H9 (cell line): ENCODE data around the gene CLIC1. TPM values are rescaled to one million over a fixed set of nuclear protein-coding genes. Genes with fewer than 3 reads are reported as not detected.

Experiments
- DNase-seq: peaks from one replicate; pipeline ENCODE4 v3.0.0-alpha.2; 2017
- H2AFZ ChIP-seq: one replicate; pipeline ENCODE4 v1.6.1; 2013; ENCODE audit warnings: mild to moderate bottlenecking, low read length, control low read depth, moderate library complexity
- H2AK5ac ChIP-seq: 2 replicates; pipeline ENCODE4 v1.6.1; 2013; ENCODE audit warnings: low read length, control low read depth, mixed read lengths; ENCODE audit not compliant: insufficient read length
- H2BK120ac ChIP-seq: one replicate; pipeline ENCODE4 v1.6.1; 2013; ENCODE audit warnings: low read depth, mild to moderate bottlenecking, low read length, control low read depth, inconsistent platforms; ENCODE audit not compliant: poor library complexity, severe bottlenecking
- H2BK12ac ChIP-seq: 2 replicates; pipeline ENCODE4 v1.6.1; 2013; ENCODE audit warnings: low read length, control low read depth, mixed read lengths, low read depth; ENCODE audit not compliant: insufficient read length
- H2BK15ac ChIP-seq: 2 replicates; pipeline ENCODE4 v1.6.1; 2013; ENCODE audit warnings: low read depth, low read length, control low read depth
- H2BK20ac ChIP-seq: one replicate; pipeline ENCODE4 v1.6.1; 2013; ENCODE audit warnings: low read depth, mild to moderate bottlenecking, low read length, control low read depth, inconsistent platforms; ENCODE audit not compliant: poor library complexity, severe bottlenecking
- H2BK5ac ChIP-seq: 2 replicates; pipeline ENCODE4 v1.6.1; 2013; ENCODE audit warnings: low read length, control low read depth, mixed read lengths; ENCODE audit not compliant: insufficient read length
- H3K14ac ChIP-seq: 2 replicates; pipeline ENCODE4 v1.6.1; 2013; ENCODE audit warnings: low read length, control low read depth; ENCODE audit not compliant: insufficient read depth
- H3K18ac ChIP-seq: 2 replicates; pipeline ENCODE4 v1.6.1; 2013; ENCODE audit warnings: low read depth, mild to moderate bottlenecking, mixed read lengths, low read length, control low read depth; ENCODE audit not compliant: insufficient read length
- H3K23ac ChIP-seq: 2 replicates; pipeline ENCODE4 v1.6.1; 2013; ENCODE audit warnings: low read length, control low read depth, mixed read lengths, low read depth; ENCODE audit not compliant: insufficient read length
- H3K23me2 ChIP-seq: 2 replicates; pipeline ENCODE4 v1.6.1; 2013; ENCODE audit warnings: low read depth, mild to moderate bottlenecking, mixed read lengths, low read length, control low read depth; ENCODE audit not compliant: insufficient read length, poor library complexity, severe bottlenecking
- H3K27ac ChIP-seq: 2 replicates; pipeline ENCODE4 v1.5.1; 2013; ENCODE audit warnings: low read length, control low read depth, mixed read lengths, low read depth; ENCODE audit not compliant: insufficient read length
- H3K27me3 ChIP-seq: 2 replicates; pipeline ENCODE4 v1.6.1; 2013; ENCODE audit warnings: low read length, control low read depth, inconsistent platforms; ENCODE audit not compliant: insufficient read depth
- H3K4ac ChIP-seq: 2 replicates; pipeline ENCODE4 v1.6.1; 2013; ENCODE audit warnings: low read depth, mild to moderate bottlenecking, control low read depth, inconsistent platforms, low read length, moderate library complexity
- H3K4me1 ChIP-seq: 2 replicates; pipeline ENCODE4 v1.6.1; 2013; ENCODE audit warnings: low read length, control low read depth, inconsistent platforms; ENCODE audit not compliant: insufficient read depth
- H3K4me2 ChIP-seq: 2 replicates; pipeline ENCODE4 v1.6.1; 2013; ENCODE audit warnings: low read length, control low read depth, mixed read lengths; ENCODE audit not compliant: insufficient read length, insufficient read depth
- H3K56ac ChIP-seq: 2 replicates; pipeline ENCODE4 v1.6.1; 2013; ENCODE audit warnings: low read depth, mild to moderate bottlenecking, mixed read lengths, low read length, control low read depth; ENCODE audit not compliant: insufficient read length
- H3K79me1 ChIP-seq: 2 replicates; pipeline ENCODE4 v1.6.1; 2013; ENCODE audit warnings: low read depth, mild to moderate bottlenecking, moderate library complexity, low read length, control low read depth, inconsistent platforms; ENCODE audit not compliant: insufficient read depth, poor library complexity, severe bottlenecking
- H3K79me2 ChIP-seq: 2 replicates; pipeline ENCODE4 v1.6.1; 2013; ENCODE audit warnings: low read length, control low read depth, inconsistent platforms; ENCODE audit not compliant: insufficient read depth
- H3K9ac ChIP-seq: 2 replicates; pipeline ENCODE4 v1.6.1; 2013; ENCODE audit warnings: low read length, control low read depth, mixed read lengths; ENCODE audit not compliant: insufficient read length; ENCODE audit errors: extremely low read depth
- H3K9me3 ChIP-seq: one replicate; pipeline ENCODE4 v1.6.1; 2013; ENCODE audit warnings: low read depth, low read length, inconsistent platforms; ENCODE audit not compliant: control insufficient read depth
- H3T11ph ChIP-seq: one replicate; pipeline ENCODE4 v1.6.1; 2013; ENCODE audit warnings: mild to moderate bottlenecking, low read length, control low read depth, inconsistent platforms
- H4K20me1 ChIP-seq: one replicate; pipeline ENCODE4 v1.6.1; 2013; ENCODE audit not compliant: control insufficient read depth, insufficient read length, insufficient read depth
- H4K5ac ChIP-seq: 2 replicates; pipeline ENCODE4 v1.6.1; 2013; ENCODE audit warnings: low read depth, mild to moderate bottlenecking, mixed read lengths, low read length, control low read depth; ENCODE audit not compliant: insufficient read length
- H4K8ac ChIP-seq: replicated peaks from 2 replicates; pipeline ENCODE4 v1.6.1; 2013; ENCODE audit warnings: low read length, control low read depth, mixed read lengths, low read depth; ENCODE audit not compliant: insufficient read length
- H4K91ac ChIP-seq: 2 replicates; pipeline ENCODE4 v1.6.1; 2013; ENCODE audit warnings: low read depth, mild to moderate bottlenecking, moderate library complexity, mixed read lengths, low read length, control low read depth; ENCODE audit not compliant: insufficient read length
- H3K27ac Mint-ChIP-seq, 3 experiments: 2 replicates in 2 of 3; 3 replicates in 1 of 3; pipeline ENCODE4 v1.8.0; 2020 to 2021; ENCODE audit warnings: mixed read lengths in 3 of 3, mild to moderate bottlenecking in 1 of 3, moderate library complexity in 1 of 3
- H3K27me3 Mint-ChIP-seq: 2 replicates; pipeline ENCODE4 v1.8.0; 2021; ENCODE audit warnings: low read depth, mild to moderate bottlenecking, moderate library complexity, mixed read lengths
- H3K36me3 Mint-ChIP-seq, 3 experiments: 2 replicates in 2 of 3; 3 replicates in 1 of 3; pipeline ENCODE4 v1.8.0; 2020 to 2021; ENCODE audit warnings: low read depth in 3 of 3, mixed read lengths in 3 of 3; ENCODE audit not compliant: insufficient read depth in 1 of 3
- H3K4me1 Mint-ChIP-seq, 2 experiments: 2 replicates each; pipeline ENCODE4 v1.8.0; 2020; ENCODE audit warnings: mixed read lengths in 2 of 2
- H3K4me3 Mint-ChIP-seq, 2 experiments: 2 replicates in 1 of 2; 3 replicates in 1 of 2; pipeline ENCODE4 v1.8.0; 2020 to 2021; ENCODE audit warnings: mild to moderate bottlenecking in 2 of 2, mixed read lengths in 2 of 2, moderate library complexity in 1 of 2
- H3K9me3 Mint-ChIP-seq, 2 experiments: 2 replicates in 1 of 2; 3 replicates in 1 of 2; pipeline ENCODE4 v1.8.0; 2020; ENCODE audit warnings: mild to moderate bottlenecking in 2 of 2, mixed read lengths in 2 of 2, moderate library complexity in 1 of 2
- WGBS: extraction: QIAGEN DNeasy Blood & Tissue Kit; methylation state at CpG from one replicate; pipeline ENCODE4 v1.1.7; 2013; ENCODE audit warnings: missing lambda C conversion rate, low lambda C conversion rate, mixed read lengths; ENCODE audit not compliant: insufficient read length; ENCODE audit errors: extremely low coverage; 5-methylcytosine and 5-hydroxymethylcytosine counted together
- total RNA-seq: library from RNA; stranded (reverse); gene quantifications from 2 replicates; pipeline ENCODE4 v1.2.1, GENCODE V29; 2021
- TF ChIP-seq, protein P1 (sequence below): fragments of 200-600 bp; sonication (generic); conservative IDR thresholded peaks from 3 replicates; pipeline ENCODE4 v1.8.0; 2021; ENCODE audit warnings: antibody characterized with exemption, mild to moderate bottlenecking

Gene CLIC1
- total RNA-seq, 1 experiment from 2014 or later = 265 TPM

DNA sequence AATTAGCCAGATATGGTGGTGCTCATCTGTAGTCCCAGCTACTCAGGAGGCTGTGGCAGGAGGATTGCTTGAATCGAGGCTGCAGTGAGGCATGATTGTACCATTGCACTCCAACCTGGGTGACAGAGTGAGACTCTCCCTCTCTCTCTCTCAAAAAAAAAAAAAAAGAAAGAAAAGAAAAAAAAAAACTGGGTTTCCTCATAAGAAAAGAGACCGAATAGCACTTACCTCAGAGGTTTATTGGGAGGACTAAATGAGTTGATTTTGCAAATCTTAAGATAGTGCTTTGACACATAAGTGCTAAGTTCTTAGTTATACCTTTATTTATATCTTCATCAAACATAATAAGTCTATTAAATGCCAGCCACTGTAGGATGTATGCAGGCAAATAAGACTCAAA lies 34.5 kb upstream of the CLIC1 start:
- H2BK5ac ChIP-seq = no peak overlapping the region
- H3K27me3 ChIP-seq = no peaks in the 10 kb centered on the region
- no peak overlapping the region for H2AFZ ChIP-seq
- H3K9me3 ChIP-seq = no peaks in the 10 kb centered on the region
- no peak overlapping the region for H4K5ac ChIP-seq
- no peak overlapping the region for H3K27ac Mint-ChIP-seq
- H2AK5ac ChIP-seq = no peak overlapping the region
- no peaks in the 10 kb centered on the region; a peak in 1 of 5 replicates for H3K9me3 Mint-ChIP-seq
- H4K20me1 ChIP-seq = no peaks in the 10 kb centered on the region
- H2BK15ac ChIP-seq = no peak overlapping the region
- H2BK20ac ChIP-seq = no peak overlapping the region
- no peak overlapping the region for H4K91ac ChIP-seq
- H3K18ac ChIP-seq = no peak overlapping the region
- H3T11ph ChIP-seq = no peak overlapping the region
- no peaks in the 10 kb centered on the region for H3K4me1 ChIP-seq
- no peak overlapping the region for H2BK12ac ChIP-seq
- no peaks in the 10 kb centered on the region; a peak in 1 of 7 replicates for H3K36me3 Mint-ChIP-seq
- no peak overlapping the region for H3K23ac ChIP-seq
- no peaks in the 10 kb centered on the region for H3K79me1 ChIP-seq
- H3K23me2 ChIP-seq = no peaks in the 10 kb centered on the region
- no peak overlapping the region for H3K4me2 ChIP-seq
- no peak overlapping the region for H3K4ac ChIP-seq
- no peaks in the 10 kb centered on the region; the same call in 1 of the 2 replicates for H3K27me3 Mint-ChIP-seq
- no peak overlapping the region for H2BK120ac ChIP-seq
- no peak overlapping the region for H3K4me3 Mint-ChIP-seq
- H3K4me1 Mint-ChIP-seq = peaks cover 9 to 10% of the 10 kb centered on the region in 2 experiments
- no CpG with 5 or more reads among the region's 2 CpGs for WGBS
- no peak overlapping the region for H3K14ac ChIP-seq
- DNase-seq = no peak
- H3K9ac ChIP-seq = no peak overlapping the region
- no peak overlapping the region for H3K27ac ChIP-seq
- TF ChIP-seq, protein P1, sequence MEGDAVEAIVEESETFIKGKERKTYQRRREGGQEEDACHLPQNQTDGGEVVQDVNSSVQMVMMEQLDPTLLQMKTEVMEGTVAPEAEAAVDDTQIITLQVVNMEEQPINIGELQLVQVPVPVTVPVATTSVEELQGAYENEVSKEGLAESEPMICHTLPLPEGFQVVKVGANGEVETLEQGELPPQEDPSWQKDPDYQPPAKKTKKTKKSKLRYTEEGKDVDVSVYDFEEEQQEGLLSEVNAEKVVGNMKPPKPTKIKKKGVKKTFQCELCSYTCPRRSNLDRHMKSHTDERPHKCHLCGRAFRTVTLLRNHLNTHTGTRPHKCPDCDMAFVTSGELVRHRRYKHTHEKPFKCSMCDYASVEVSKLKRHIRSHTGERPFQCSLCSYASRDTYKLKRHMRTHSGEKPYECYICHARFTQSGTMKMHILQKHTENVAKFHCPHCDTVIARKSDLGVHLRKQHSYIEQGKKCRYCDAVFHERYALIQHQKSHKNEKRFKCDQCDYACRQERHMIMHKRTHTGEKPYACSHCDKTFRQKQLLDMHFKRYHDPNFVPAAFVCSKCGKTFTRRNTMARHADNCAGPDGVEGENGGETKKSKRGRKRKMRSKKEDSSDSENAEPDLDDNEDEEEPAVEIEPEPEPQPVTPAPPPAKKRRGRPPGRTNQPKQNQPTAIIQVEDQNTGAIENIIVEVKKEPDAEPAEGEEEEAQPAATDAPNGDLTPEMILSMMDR = no peak
- H3K79me2 ChIP-seq = no peaks in the 10 kb centered on the region
- H4K8ac ChIP-seq = no peak overlapping the region
- H3K56ac ChIP-seq = no peak overlapping the region
